Adrenal gland (tissue), 5 donors: ENCODE measurements around the gene RNU6-8.

Experiments
- CTCF ChIP-seq, 6 experiments: fragments of 450-650 bp in 4 of 6; fragments of 200-600 bp in 2 of 6; sonication (generic) in 1 of 6; IDR thresholded peaks; 1 replicate in 5 of 6; 2 replicates in 1 of 6; pipeline versions ENCODE4 v1.5.1 to v1.8.0; 2016 to 2021; ENCODE audit warnings: antibody characterized with exemption in 6 of 6, mild to moderate bottlenecking in 2 of 6, moderate library complexity in 1 of 6
- POLR2A ChIP-seq, 2 donors: fragments of 450-650 bp; IDR thresholded peaks; one replicate each; pipeline ENCODE4 v1.6.1; 2017; ENCODE audit warnings: antibody characterized with exemption in 2 of 2, mild to moderate bottlenecking in 2 of 2, moderate library complexity in 1 of 2
- donor health status: DM: no; HTN: no; CAD: no.

GRCh38 chr14:32185097-32185496 lies 18.0 kb downstream of the RNU6-8 start:
- no peak for TF ChIP-seq CTCF (IDR thresholded peaks at IDR 0.05)
- TF ChIP-seq POLR2A (IDR thresholded peaks at IDR 0.05), result no peak
